ENCODE measurements around the gene FRAS1.
"Not testable (repeated sequence)": the region's sequence is repeated elsewhere in the genome, so short reads cannot be mapped to it uniquely, and the experiment has no call there.

FRAS1 gene

DNA sequence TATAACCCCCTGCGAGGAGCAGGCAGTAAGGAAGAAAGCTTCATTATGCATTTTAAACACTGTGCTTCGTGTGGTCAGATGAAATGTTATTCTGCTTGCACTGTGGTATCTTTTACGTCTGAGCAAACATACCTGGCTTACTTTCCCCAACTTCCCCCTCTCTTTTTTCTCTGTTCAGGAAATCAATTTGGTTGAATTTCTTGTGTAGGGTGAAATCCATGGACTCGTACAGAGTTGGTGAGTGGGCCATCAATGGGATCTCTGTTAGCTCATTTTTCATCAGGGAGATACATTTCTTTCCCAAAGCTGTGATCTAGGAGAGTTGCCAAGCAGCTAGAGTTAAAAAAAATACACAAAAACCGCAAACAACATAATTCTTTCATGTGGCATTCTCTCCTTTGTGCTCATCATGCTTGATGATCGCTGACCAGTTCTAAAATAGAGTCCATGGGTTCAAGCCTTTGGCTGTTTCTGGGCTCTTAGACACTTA lies 98.5 kb downstream of the FRAS1 start:
- Mint-ChIP-seq H3K36me3 (no peaks in the 10 kb centered on the region), H3K27ac (no peak overlapping the region), H3K4me3 (no peak overlapping the region), H3K4me1 (no peaks in the 10 kb centered on the region), H3K27me3 (peaks cover 21% of the 10 kb centered on the region), H3K9me3 (no peaks in the 10 kb centered on the region)
- no peak for ATAC-seq

DNA sequence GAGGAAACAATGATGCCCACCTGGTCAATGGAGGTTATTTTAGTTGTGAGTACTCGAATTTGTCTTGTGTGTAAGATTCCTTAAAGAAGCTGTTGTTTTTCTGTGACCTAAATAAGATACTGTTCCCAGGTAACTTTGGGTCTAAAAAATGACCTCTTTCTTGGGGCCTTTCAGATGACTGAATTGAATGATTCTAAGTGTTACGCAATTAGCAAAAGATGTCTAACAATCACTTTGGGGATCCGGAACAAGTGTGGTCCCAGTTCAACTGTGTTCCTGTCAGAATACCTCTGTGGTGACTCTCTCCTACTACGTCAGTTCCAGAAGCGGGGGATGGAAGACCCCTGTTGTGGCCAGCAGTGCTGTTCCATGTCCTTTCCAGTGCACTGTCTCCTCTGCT lies 99.4 kb downstream of the FRAS1 start:
- no peaks in the 10 kb centered on the region for H3K36me3 Mint-ChIP-seq

DNA sequence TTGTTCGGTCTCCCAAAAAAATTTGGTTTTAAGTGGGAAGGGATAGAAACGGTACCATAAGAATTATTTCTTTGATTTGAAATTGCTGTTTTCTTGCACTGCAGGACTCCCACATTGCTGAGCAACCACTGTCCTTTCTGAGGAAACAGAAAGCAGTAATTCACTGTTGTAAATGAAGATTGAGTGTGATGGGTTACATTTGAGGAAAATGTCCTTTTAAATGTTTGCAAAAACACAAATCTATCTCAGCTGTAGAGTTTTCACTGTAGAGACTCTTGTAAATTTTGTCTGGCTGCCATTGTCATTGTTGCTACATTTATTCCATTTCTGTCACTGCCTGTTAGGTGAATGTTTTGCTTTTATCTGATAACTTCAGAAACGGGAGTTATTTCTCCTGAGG lies 105.2 kb downstream of the FRAS1 start:
- Mint-ChIP-seq H3K4me3 (no peak overlapping the region), H3K9me3 (no peaks in the 10 kb centered on the region), H3K27me3 (peaks cover 21% of the 10 kb centered on the region), H3K4me1 (no peaks in the 10 kb centered on the region), H3K27ac (no peak overlapping the region), H3K36me3 (no peaks in the 10 kb centered on the region)
- ATAC-seq, result no peak

More for the DNA sequence above, 99.4 kb downstream of the FRAS1 start:
- Mint-ChIP-seq H3K4me1 (no peaks in the 10 kb centered on the region), H3K27ac (no peak overlapping the region), H3K9me3 (no peaks in the 10 kb centered on the region), H3K4me3 (no peak overlapping the region), H3K27me3 (peaks cover 21% of the 10 kb centered on the region)
- ATAC-seq, result no peak

DNA sequence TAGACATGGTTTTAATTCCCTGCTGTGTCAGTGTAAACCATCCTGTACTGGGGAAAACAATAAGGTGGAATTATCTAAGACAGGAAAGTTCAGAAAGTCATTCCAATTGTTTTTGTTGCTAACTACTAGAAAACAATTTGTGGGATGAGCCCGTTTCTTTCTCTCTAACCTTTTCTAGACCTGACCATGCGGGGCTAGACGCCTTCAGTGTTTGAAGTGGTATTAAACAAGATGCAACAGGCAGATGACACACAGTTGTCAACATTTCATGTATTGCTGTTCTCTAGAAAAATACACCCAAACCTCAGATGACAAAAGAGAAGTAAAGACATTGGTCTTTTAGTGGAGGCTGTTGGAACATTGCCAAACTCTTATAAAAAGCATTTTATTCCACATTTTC lies 105.7 kb downstream of the FRAS1 start:
- H3K36me3 Mint-ChIP-seq, result no peaks in the 10 kb centered on the region
- H3K4me3 Mint-ChIP-seq, result no peak overlapping the region
- no peak overlapping the region for H3K27ac Mint-ChIP-seq
- no peak for ATAC-seq
- H3K27me3 Mint-ChIP-seq, result peaks cover 21% of the 10 kb centered on the region
- no peaks in the 10 kb centered on the region for H3K4me1 Mint-ChIP-seq
- H3K9me3 Mint-ChIP-seq, result no peaks in the 10 kb centered on the region

DNA sequence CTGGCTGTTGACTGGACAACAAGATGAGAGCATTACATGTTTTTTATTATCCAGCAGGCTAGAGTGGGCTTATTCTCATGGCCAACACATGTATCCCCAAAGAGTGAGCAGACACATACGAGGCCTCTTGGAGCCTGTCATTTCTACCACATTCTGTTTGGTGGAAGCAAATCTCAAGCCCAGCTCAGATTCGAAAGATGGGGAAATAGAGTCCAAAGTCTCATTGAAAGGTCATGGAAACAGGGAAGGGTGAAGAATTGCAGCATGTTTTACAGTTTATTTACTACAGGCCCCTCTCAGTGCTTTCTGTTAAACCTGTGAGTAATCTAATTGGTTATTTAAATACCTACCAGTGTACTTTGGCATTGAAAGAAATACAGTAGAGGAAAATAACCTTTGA lies 108.6 kb downstream of the FRAS1 start:
- H3K4me3 Mint-ChIP-seq, result no peak overlapping the region
- H3K4me1 Mint-ChIP-seq, result no peaks in the 10 kb centered on the region
- no peak for ATAC-seq
- no peaks in the 10 kb centered on the region for H3K36me3 Mint-ChIP-seq
- no peak overlapping the region for H3K27ac Mint-ChIP-seq
- H3K27me3 Mint-ChIP-seq, result no peaks in the 10 kb centered on the region
- H3K9me3 Mint-ChIP-seq, result no peaks in the 10 kb centered on the region

DNA sequence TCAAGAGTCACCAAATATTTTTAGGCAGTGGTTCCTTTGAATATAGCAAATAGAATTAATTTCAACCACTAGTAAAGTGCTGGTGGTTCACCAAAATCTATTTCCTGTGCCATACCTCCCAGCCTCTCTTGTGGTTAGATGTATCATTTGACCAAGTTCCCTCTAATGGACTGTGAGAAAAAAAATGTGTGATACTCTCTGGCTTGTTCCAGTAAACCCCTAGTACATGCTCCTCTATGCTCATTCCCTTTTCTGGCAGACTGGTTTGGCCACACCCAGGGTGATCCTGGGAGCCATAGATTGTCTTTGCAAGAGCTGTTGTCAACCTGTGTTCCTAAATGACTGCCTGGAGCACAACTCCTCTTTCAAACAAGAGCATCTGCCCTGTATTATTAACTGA lies 109.5 kb downstream of the FRAS1 start:
- Mint-ChIP-seq H3K27ac (no peak overlapping the region), H3K36me3 (no peaks in the 10 kb centered on the region), H3K4me3 (no peak overlapping the region), H3K4me1 (no peaks in the 10 kb centered on the region), H3K9me3 (no peaks in the 10 kb centered on the region), H3K27me3 (no peaks in the 10 kb centered on the region)
- ATAC-seq, result no peak

DNA sequence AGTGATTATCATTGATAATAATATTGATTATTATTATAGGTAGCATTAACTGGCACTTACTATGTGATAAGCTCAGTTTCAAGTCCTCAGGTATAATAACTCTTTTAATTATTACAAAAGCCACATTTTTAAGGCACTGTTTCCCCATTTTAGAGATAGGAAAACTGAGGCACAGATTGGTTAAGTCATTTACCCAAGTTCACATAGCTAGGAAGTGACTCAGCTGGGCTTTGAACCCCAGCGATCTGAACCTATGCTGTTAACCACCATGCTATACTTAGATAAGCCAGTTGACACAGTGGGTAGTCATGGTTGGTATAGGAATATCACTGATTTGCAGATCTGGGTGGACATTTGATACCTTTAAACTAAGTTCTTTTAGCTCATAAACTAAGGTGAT lies 110.4 kb downstream of the FRAS1 start:
- H3K4me3 Mint-ChIP-seq, result no peak overlapping the region
- H3K27me3 Mint-ChIP-seq, result no peaks in the 10 kb centered on the region
- no peaks in the 10 kb centered on the region for H3K36me3 Mint-ChIP-seq
- H3K4me1 Mint-ChIP-seq, result no peaks in the 10 kb centered on the region
- H3K27ac Mint-ChIP-seq, result no peak overlapping the region
- H3K9me3 Mint-ChIP-seq, result no peaks in the 10 kb centered on the region
- ATAC-seq, result no peak

DNA sequence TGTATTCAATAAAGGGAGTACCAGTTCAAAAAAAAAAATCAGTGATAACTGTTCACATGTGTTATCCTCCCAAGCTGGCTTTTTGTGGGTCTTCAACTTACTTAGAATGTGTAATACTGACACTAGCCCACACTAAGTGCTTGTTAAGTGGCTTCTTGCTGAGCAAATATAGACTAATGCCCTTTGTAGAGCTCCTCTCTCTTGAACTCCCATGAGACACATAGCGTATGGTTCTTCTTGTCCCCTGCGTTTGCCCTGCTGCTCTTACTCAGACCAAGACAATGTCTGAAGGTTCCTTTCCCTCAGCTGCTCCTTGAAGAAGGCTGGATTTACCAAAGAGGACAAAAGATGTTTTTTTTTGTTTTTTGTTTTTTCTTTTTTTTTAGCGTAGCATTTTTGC lies 110.9 kb downstream of the FRAS1 start:
- no peak for ATAC-seq

DNA sequence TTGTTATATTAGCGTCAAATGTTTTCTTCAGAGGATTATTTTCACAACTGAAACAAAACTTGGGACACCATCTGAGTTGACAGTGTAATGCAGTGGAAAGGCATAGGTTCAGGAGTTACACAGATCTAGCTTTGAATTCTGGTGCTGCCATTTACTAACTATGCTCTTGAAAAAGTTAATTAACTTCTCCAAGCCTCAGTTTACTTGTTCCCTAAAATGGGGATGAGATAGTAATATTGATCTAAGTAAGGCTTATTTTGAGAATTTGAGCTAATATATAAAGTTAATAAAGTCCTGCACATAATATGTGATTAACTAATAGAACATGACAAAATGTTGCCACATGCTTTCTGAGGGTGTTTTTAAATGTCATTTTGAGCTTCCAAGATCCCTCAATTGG lies 112.6 kb downstream of the FRAS1 start:
- H3K27me3 Mint-ChIP-seq, result no peaks in the 10 kb centered on the region
- no peaks in the 10 kb centered on the region for H3K4me1 Mint-ChIP-seq
- no peaks in the 10 kb centered on the region for H3K36me3 Mint-ChIP-seq
- no peak overlapping the region for H3K27ac Mint-ChIP-seq
- H3K9me3 Mint-ChIP-seq, result no peaks in the 10 kb centered on the region
- H3K4me3 Mint-ChIP-seq, result no peak overlapping the region
- no peak for ATAC-seq

More for the DNA sequence above, 110.9 kb downstream of the FRAS1 start:
- Mint-ChIP-seq H3K4me1 (no peaks in the 10 kb centered on the region), H3K4me3 (no peak overlapping the region), H3K9me3 (no peaks in the 10 kb centered on the region), H3K27me3 (no peaks in the 10 kb centered on the region), H3K27ac (no peak overlapping the region), H3K36me3 (no peaks in the 10 kb centered on the region)

DNA sequence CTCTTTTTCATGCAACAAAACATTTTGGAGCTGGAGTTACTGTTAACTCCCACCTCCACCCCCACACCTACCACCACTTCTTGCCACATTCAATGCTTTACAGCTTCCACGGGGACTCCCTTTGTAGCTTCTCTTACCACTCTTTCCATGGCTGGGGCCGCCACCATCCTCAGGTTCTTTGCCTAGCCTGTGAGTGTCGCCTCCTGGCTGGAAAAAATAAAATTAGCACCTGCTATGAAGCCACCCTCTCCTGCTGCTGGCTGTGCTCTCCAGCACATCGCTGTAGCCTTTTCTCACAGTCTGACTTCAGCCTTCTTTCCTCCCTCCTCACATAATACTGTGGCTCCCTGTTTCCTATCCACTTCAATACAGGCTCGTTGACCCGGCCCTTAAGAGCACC lies 114.4 kb downstream of the FRAS1 start:
- no peaks in the 10 kb centered on the region for H3K27me3 Mint-ChIP-seq
- no peak for ATAC-seq
- H3K9me3 Mint-ChIP-seq, result no peaks in the 10 kb centered on the region
- no peak overlapping the region for H3K27ac Mint-ChIP-seq
- H3K36me3 Mint-ChIP-seq, result no peaks in the 10 kb centered on the region
- H3K4me3 Mint-ChIP-seq, result no peak overlapping the region
- no peaks in the 10 kb centered on the region for H3K4me1 Mint-ChIP-seq

DNA sequence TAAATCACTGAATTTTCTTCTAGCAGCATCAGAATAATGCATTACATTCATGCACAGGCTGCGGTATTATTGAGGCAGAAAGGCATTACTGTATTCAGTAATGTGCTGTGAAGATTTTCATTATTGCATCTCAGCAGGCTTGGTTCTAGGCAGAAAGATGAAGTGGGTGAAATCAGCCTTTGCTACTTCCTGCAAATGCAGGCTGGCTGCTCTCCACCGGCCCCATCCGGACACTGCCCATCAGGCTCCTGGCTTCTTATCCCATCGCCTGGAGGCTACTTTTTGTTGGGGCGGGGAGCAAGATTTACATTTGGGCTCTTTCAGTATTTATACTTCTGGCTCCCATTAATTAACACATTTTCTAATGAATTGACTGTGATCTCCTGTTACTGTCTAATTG lies 117.8 kb downstream of the FRAS1 start:
- Mint-ChIP-seq H3K4me1 (no peaks in the 10 kb centered on the region), H3K27me3 (peaks cover 11% of the 10 kb centered on the region), H3K27ac (no peak overlapping the region), H3K36me3 (no peaks in the 10 kb centered on the region), H3K4me3 (no peak overlapping the region), H3K9me3 (no peaks in the 10 kb centered on the region)
- no peak for ATAC-seq

DNA sequence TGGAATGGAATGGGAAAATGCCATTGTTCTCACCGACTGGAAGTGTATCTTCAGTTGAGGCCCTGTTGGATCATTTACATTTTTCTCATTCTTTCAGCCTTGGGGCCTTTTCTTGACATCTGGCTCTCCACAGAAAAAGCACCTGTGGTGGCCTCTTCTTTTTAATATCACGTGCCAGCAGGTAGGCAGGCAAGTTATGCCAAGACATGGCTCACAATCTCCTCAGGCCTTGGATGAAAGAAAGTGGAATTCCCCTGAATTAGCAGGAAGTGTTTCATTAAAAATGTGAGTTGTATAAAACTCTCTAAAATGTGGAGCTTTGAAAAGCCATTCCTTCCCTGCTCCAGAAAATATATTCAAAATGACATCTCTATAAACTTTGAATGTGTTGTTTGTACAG lies 122.1 kb downstream of the FRAS1 start:
- Mint-ChIP-seq H3K9me3 (no peaks in the 10 kb centered on the region), H3K27me3 (peaks cover 31% of the 10 kb centered on the region), H3K4me3 (no peak overlapping the region), H3K36me3 (no peaks in the 10 kb centered on the region), H3K27ac (no peak overlapping the region), H3K4me1 (no peaks in the 10 kb centered on the region)
- ATAC-seq, result no peak

DNA sequence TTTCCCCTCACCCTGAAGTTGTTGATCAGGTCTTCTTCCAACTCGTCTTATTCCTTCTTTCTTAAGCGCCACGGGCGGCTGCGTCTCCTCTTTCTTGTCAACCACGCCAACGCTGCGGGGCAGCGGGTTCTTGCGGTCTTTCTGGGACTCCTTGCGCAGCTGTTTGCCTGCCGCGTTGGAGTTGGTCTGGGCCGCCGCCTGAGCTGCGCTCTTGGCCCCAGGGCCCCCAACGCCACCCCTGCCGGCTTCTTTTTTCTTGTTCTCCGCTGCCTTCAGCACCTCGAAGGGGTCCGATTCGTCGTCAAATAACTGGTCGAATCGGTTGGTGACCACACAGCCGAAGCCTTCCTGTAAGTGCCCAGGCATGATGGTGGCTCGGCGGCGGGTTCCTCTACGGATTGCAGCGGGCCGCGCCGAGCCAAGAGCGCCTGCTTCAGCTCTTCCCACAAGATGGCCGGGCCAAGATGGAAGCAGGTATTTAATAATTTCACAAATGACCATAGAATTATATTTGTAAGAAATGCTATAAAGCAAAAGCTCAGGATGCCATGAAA lies 124.6 kb downstream of the FRAS1 start:
- H3K9me3 Mint-ChIP-seq, H3K36me3 Mint-ChIP-seq: not testable (repeated sequence)

DNA sequence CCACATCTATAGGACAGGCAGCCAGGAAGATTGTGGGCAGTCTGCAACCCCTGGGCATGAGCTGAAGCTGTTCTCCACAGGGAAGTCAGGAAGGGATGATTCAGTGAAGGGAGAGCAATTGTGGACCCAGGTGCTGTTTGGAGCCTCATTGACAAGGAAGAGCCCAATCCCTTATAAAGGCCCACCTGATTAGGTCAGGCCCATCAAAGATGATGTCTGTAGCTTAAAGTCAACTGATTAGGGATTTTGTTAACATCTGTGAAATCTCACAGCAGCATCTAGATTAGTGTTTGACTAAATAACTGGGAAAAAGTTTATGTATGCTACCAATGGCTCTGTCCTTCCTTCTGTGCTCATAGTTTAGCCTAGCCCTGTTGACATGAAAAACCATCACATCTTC lies 127.5 kb downstream of the FRAS1 start:
- no peaks in the 10 kb centered on the region for H3K36me3 Mint-ChIP-seq
- peaks cover 19% of the 10 kb centered on the region for H3K27me3 Mint-ChIP-seq
- no peaks in the 10 kb centered on the region for H3K9me3 Mint-ChIP-seq
- H3K27ac Mint-ChIP-seq, result no peak overlapping the region
- no peaks in the 10 kb centered on the region for H3K4me1 Mint-ChIP-seq
- no peak for ATAC-seq
- no peak overlapping the region for H3K4me3 Mint-ChIP-seq

More for the DNA sequence above, 124.6 kb downstream of the FRAS1 start:
- not testable (repeated sequence) for H3K27ac Mint-ChIP-seq, ATAC-seq, H3K4me1 Mint-ChIP-seq, H3K4me3 Mint-ChIP-seq
- peaks cover 31% of the 10 kb centered on the region for H3K27me3 Mint-ChIP-seq

DNA sequence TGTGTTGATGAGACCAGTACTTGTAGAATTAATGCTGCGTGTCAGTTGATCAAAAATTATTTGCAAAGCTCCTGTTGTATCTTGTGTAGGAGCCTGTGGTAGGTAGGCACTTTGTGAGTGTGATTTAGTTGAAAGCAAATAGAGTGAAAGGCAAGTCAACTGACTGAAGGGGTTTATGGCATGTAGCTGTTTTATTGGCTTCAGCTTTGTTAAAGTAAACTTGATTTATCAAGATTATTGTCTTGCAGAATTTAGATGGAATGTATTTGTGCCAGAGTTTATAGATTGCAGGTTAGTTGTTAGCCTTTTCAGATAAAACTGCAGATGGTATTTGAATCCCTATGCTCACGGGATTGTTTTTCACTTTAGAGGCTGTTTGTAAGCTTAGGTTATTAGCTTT lies 128.0 kb downstream of the FRAS1 start:
- no peaks in the 10 kb centered on the region for H3K9me3 Mint-ChIP-seq
- no peak for ATAC-seq
- H3K4me3 Mint-ChIP-seq, result no peak overlapping the region
- peaks cover 19% of the 10 kb centered on the region for H3K27me3 Mint-ChIP-seq
- no peaks in the 10 kb centered on the region for H3K4me1 Mint-ChIP-seq
- H3K27ac Mint-ChIP-seq, result no peak overlapping the region
- no peaks in the 10 kb centered on the region for H3K36me3 Mint-ChIP-seq

DNA sequence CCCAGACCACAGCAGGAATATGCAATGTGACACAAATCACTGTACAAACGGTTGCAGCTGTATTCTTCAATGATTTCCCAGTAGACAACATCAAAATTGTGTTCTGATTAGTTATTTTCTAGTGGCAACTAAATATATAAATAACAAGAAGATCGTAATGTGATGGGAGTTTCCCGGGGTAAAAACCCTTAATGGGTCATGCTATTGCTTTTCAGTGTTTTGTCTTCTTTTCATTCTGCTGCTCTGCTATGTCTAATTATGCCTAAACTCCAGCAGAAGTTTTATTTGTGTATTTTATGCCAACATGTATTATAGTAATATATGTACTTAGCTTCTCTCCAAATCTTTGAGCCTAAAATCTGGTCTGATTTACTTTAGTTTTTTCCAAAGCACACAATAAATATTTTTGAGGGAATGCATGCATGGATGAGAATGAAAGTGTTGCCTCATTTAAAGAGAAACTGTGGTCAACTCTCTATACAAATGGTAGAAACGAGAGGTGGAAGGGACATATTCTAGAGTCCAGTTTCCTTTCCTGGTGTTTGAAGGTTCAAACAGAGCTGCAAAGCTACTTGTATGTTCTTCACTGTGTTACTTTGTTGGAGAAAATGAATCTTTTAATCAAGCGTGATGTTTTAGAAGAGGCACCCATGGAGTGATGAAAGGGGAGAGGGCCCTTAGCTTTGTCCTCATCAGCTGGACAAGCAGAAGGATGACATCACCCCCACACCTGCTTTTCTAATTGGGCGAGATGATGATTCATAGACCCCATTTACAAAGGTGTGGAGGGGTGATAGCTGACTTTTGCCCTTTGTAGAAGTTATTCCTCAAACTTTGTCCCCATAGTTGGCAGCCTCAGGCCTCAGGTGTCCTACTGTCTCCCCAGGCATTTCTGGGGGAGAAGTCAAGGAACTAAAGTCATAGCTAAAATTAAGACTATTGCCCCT lies 129.7 kb downstream of the FRAS1 start:
- H3K27ac Mint-ChIP-seq, result no peak overlapping the region
- H3K27me3 Mint-ChIP-seq, result peaks cover 10% of the 10 kb centered on the region
- ATAC-seq, result no peak
- no peaks in the 10 kb centered on the region for H3K4me1 Mint-ChIP-seq
- no peaks in the 10 kb centered on the region for H3K36me3 Mint-ChIP-seq
- H3K4me3 Mint-ChIP-seq, result no peak overlapping the region
- no peaks in the 10 kb centered on the region for H3K9me3 Mint-ChIP-seq

Data from stimulated activated memory B cell treated with anti-CD40 and anti-IgM and Interleukin-4, amounts not matched to agents 10 μg/mL and 1 μg/mL and 100 μg/mL, for 72 hours (primary cell).